PC-9 (cell line): ENCODE data around the gene RBBP4. TPM values are rescaled to one million over a fixed set of nuclear protein-coding genes. Genes with fewer than 3 reads are reported as not detected.
"Not testable (repeated sequence)": the region's sequence is repeated elsewhere in the genome, so short reads cannot be mapped to it uniquely, and the experiment has no call there.

Experiments used
- BruUV-seq: library from RNA; stranded (reverse); fragments of 400-500 nt; replicated peaks from 2 replicates; lab custom pipeline; 2021; lab: Mats Ljungman, UMichigan
- CTCF ChIA-PET: fragments of 300-600 bp; sonication (Branson Sonifier 250); formaldehyde crosslinking; loops from one replicate; lab custom pipeline; 2022; ENCODE audit warnings: antibody characterized with exemption; lab: Charles Lee
- POLR2A ChIA-PET: fragments of 300-600 bp; sonication (Branson Sonifier 250); formaldehyde crosslinking; loops from one replicate; lab custom pipeline; 2022; ENCODE audit warnings: antibody characterized with exemption; ENCODE audit not compliant: unreplicated experiment; lab: Charles Lee
- DNase-seq, 2 experiments: peaks; one replicate each; pipeline versions ENCODE4 v3.0.0 to v3.0.0-alpha.2; 2015 to 2022; ENCODE audit warnings: mixed read lengths in 1 of 2
- H2AFZ ChIP-seq: fragments of 200-600 bp; sonication (generic); 2 replicates; pipeline ENCODE4 v1.8.1; 2017; ENCODE audit warnings: antibody characterized with exemption
- H3F3A ChIP-seq: fragments of 200-600 bp; sonication (generic); 2 replicates; pipeline ENCODE4 v1.8.1; 2017; ENCODE audit warnings: antibody characterized with exemption, mild to moderate bottlenecking, low read depth; ENCODE audit not compliant: insufficient read depth
- H3K27ac ChIP-seq: fragments of 200-600 bp; sonication (generic); 2 replicates; pipeline ENCODE4 v1.6.1; 2016; ENCODE audit warnings: mixed run types
- H3K27me3 ChIP-seq: fragments of 200-600 bp; sonication (generic); 2 replicates; pipeline ENCODE4 v1.6.1; 2016; ENCODE audit warnings: low read depth, mixed run types; ENCODE audit not compliant: insufficient read depth
- H3K36me3 ChIP-seq: fragments of 200-600 bp; sonication (generic); 2 replicates; pipeline ENCODE4 v1.6.1; 2016; ENCODE audit warnings: low read depth, mixed run types
- H3K4me1 ChIP-seq: fragments of 200-600 bp; sonication (generic); replicated peaks from 2 replicates; pipeline ENCODE4 v1.6.1; 2016; ENCODE audit warnings: mixed run types; ENCODE audit not compliant: insufficient read depth
- H3K4me2 ChIP-seq: fragments of 200-600 bp; sonication (generic); 2 replicates; pipeline ENCODE4 v1.6.1; 2017; ENCODE audit warnings: mixed run types
- H3K4me3 ChIP-seq: fragments of 200-600 bp; sonication (generic); 2 replicates; pipeline ENCODE4 v1.6.1; 2016; ENCODE audit warnings: mixed run types
- H3K79me2 ChIP-seq: fragments of 200-600 bp; sonication (generic); 2 replicates; pipeline ENCODE4 v1.6.1; 2017; ENCODE audit warnings: low read depth, mixed run types
- H3K9me2 ChIP-seq: fragments of 200-600 bp; sonication (generic); 2 replicates; pipeline ENCODE4 v1.8.1; 2017; ENCODE audit warnings: mild to moderate bottlenecking; ENCODE audit not compliant: insufficient read depth
- H3K9me3 ChIP-seq: fragments of 200-600 bp; sonication (generic); 2 replicates; pipeline ENCODE4 v1.8.1; 2016; ENCODE audit warnings: low read depth; ENCODE audit not compliant: insufficient read depth
- H4K20me1 ChIP-seq: fragments of 200-600 bp; sonication (generic); 2 replicates; pipeline ENCODE4 v1.8.1; 2017; ENCODE audit not compliant: insufficient read depth
- CTCF ChIP-seq: fragments of 200-600 bp; sonication (generic); conservative IDR thresholded peaks from 2 replicates; pipeline ENCODE4 v1.6.1; 2017; ENCODE audit warnings: mixed run types, antibody characterized with exemption, mild to moderate bottlenecking, moderate library complexity
- EZH2 ChIP-seq: fragments of 200-600 bp; sonication (generic); IDR thresholded peaks from 2 replicates; pipeline ENCODE4 v1.8.0; 2017; ENCODE audit warnings: antibody characterized with exemption, low read depth
- intact Hi-C: fragments of 100-400 bp; cut with micrococcal nuclease; formaldehyde crosslinking; loops from one replicate; pipeline ENCODE4 v1.10.0; 2022; ENCODE audit not compliant: unreplicated experiment
- total RNA-seq: library from RNA; stranded (reverse); gene quantifications from 2 replicates; pipeline ENCODE4 v1.2.3, GENCODE V29; 2021

The RBBP4 gene
- total RNA-seq, 1 experiment from 2014 or later, result 206 TPM

GRCh38 chr1:32623775-32624174 is 27.2 kb upstream of the RBBP4 start:
- Histone ChIP-seq H3K4me2 (no peak overlapping the region), H3K79me2 (no peaks in the 10 kb centered on the region), H3K9me3 (no peaks in the 10 kb centered on the region), H4K20me1 (no peaks in the 10 kb centered on the region), H3K4me1 (no peaks in the 10 kb centered on the region), H3K36me3 (0 out of 2 replicates have a peak, but pooled peaks cover 4% of the 10 kb centered on the region), H3K27ac (no peak overlapping the region), H3K4me3 (no peak overlapping the region), H3K9me2 (no peaks in the 10 kb centered on the region), H3K27me3 (no peaks in the 10 kb centered on the region), H2AFZ (no peak overlapping the region), H3F3A (peaks cover 24% of the 10 kb centered on the region)
- CTCF ChIA-PET, result no interaction called here
- DNase-seq, result no peak
- intact Hi-C loops, result no loop called here
- POLR2A ChIA-PET, result interaction anchor here (0.6 kb wide), 1 partner anchor 84 kb away, joined by 3 read pairs; the partner anchor contains the start of gene ZBTB8A
- TF ChIP-seq EZH2, result no peak
- TF ChIP-seq CTCF, result no peak
- BruUV-seq, result no TSS peak

DNA sequence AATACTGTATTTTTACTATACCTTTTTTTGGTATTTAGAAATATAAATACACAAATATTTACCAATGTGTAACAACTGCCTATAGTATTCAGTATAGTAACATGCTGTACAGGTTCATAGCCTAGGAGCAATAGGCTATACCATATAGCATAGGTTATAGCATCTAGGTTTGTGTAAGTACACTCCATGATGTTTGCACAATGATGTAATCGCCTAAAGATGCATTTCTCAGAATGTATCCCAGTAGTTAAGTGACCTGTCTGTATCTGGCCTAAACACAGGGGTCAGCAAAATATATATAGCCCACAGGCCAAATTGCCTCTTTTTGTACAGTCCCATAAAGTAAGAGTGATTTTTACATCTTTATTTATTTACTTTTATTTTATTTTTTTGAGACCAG is 24.8 kb upstream of the RBBP4 start:
- no peak for DNase-seq
- H3K79me2 ChIP-seq, result no peaks in the 10 kb centered on the region
- TF ChIP-seq EZH2, result no peak
- no peaks in the 10 kb centered on the region for H3K9me3 ChIP-seq
- no peak overlapping the region for H3K4me2 ChIP-seq
- intact Hi-C loops, result no loop called here
- no peaks in the 10 kb centered on the region for H4K20me1 ChIP-seq
- H3K27ac ChIP-seq, result no peak overlapping the region
- 0 out of 2 replicates have a peak, but pooled peaks cover 7% of the 10 kb centered on the region for H3K36me3 ChIP-seq
- ChIA-PET CTCF (no interaction called here), POLR2A (no interaction called here)
- H2AFZ ChIP-seq, result no peak overlapping the region
- H3K27me3 ChIP-seq, result no peaks in the 10 kb centered on the region
- H3K4me1 ChIP-seq, result no peaks in the 10 kb centered on the region
- H3K9me2 ChIP-seq, result no peaks in the 10 kb centered on the region
- no peak overlapping the region for H3K4me3 ChIP-seq
- BruUV-seq, result no TSS peak
- peaks cover 12% of the 10 kb centered on the region for H3F3A ChIP-seq

GRCh38 chr1:32627596-32628162 is 23.3 kb upstream of the RBBP4 start:
- H4K20me1 ChIP-seq, result no peaks in the 10 kb centered on the region
- H3K4me1 ChIP-seq, result no peaks in the 10 kb centered on the region
- no peaks in the 10 kb centered on the region for H3K9me3 ChIP-seq
- POLR2A ChIA-PET, result no interaction called here
- no peak for TF ChIP-seq CTCF
- TF ChIP-seq EZH2, result no peak
- H3K36me3 ChIP-seq, result peaks cover 7% of the 10 kb centered on the region; the same call in 1 of the 2 replicates
- H2AFZ ChIP-seq, result no peak overlapping the region
- H3K9me2 ChIP-seq, result no peaks in the 10 kb centered on the region
- BruUV-seq, result no TSS peak
- no peak overlapping the region for H3K4me2 ChIP-seq
- no peak for DNase-seq
- no peaks in the 10 kb centered on the region for H3K27me3 ChIP-seq
- H3K79me2 ChIP-seq, result no peaks in the 10 kb centered on the region
- intact Hi-C loops, result no loop called here
- CTCF ChIA-PET, result no interaction called here
- H3K27ac ChIP-seq, result no peak overlapping the region
- H3F3A ChIP-seq, result peaks cover 5% of the 10 kb centered on the region
- H3K4me3 ChIP-seq, result no peak overlapping the region

DNA sequence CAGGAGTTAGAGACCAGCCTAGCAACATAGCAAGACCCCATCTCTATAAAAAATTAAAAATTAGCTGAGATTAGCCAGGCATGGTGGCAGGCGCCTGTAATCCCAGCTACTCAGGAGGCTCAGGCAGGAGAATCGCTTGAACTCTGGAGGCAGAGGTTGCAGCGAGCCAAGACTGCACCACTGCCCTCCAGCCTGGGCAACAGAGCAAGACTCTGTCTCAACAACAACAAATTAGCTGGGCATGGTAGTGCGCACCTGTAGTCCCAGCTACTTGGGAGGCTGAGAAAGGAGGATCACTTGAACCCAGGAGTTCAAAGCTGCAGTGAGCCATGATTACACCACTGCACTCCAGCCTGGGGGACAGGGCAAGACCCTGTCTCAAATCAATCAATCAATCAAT is 20.8 kb upstream of the RBBP4 start:
- H3K4me1 ChIP-seq, H3K27ac ChIP-seq, H3K4me3 ChIP-seq, H3K9me2 ChIP-seq, POLR2A ChIA-PET, BruUV-seq, H3K9me3 ChIP-seq, H3K79me2 ChIP-seq, DNase-seq, H3K27me3 ChIP-seq, intact Hi-C loops, CTCF ChIA-PET, H4K20me1 ChIP-seq, H3K4me2 ChIP-seq, H2AFZ ChIP-seq: not testable (repeated sequence)
- Histone ChIP-seq H3K36me3 (peaks cover 17% of the 10 kb centered on the region; the same call in 1 of the 2 replicates), H3F3A (peaks cover 15% of the 10 kb centered on the region)
